Measurements from ENCODE around the gene VSX1.

VSX1 gene

DNA sequence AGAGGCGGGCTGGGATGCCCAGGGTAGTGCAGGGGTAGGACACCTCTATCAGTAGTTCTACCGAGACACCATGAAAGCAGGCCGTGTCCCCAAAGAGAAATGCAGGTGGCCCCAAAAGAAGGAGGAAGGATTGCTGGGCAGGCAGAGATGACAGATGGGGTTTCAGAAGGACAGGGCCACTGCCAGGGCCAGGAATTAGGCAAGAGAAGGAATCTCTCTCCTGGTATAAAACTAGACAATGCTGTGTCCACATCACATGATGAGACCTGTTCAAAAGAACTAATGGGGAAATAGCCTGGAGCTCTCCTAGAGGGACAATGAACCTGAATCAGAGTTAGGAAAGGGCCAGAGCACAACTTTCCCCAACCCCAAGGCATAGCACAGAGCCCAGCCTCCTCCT is 21.6 kb upstream of the VSX1 start:
- DNase-seq (ENCODE audit: low spot score): no peak
- in situ Hi-C loops (cut with MboI; ENCODE audit: low sequenced_read_pairs, unreplicated experiment): no loop called here
- TF ChIP-seq, protein P1, sequence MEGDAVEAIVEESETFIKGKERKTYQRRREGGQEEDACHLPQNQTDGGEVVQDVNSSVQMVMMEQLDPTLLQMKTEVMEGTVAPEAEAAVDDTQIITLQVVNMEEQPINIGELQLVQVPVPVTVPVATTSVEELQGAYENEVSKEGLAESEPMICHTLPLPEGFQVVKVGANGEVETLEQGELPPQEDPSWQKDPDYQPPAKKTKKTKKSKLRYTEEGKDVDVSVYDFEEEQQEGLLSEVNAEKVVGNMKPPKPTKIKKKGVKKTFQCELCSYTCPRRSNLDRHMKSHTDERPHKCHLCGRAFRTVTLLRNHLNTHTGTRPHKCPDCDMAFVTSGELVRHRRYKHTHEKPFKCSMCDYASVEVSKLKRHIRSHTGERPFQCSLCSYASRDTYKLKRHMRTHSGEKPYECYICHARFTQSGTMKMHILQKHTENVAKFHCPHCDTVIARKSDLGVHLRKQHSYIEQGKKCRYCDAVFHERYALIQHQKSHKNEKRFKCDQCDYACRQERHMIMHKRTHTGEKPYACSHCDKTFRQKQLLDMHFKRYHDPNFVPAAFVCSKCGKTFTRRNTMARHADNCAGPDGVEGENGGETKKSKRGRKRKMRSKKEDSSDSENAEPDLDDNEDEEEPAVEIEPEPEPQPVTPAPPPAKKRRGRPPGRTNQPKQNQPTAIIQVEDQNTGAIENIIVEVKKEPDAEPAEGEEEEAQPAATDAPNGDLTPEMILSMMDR (IDR thresholded peaks at IDR 0.05; ENCODE audit: borderline replicate concordance, control extremely low read depth, extremely low read depth, insufficient read depth, missing control alignments): no peak

DNA sequence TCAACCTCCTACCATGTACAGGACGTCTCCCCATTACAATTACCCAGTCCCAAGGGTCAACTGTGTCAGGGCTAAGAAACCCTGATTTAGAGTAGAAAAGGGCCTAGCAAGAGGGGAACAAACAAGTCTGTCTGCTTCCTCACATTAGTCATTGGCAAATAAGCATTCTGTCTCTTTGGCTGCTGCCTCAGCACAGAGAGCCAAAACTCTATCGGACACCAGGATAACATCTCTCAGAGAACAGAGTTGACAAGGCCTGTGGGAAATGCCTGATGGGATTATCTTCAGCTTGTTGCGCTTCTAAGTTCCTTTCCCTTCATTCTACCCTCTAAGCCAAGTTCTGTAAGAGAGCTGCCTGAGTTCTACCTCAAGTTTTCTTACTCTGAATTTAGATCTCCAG is 19.0 kb upstream of the VSX1 start:
- TF ChIP-seq, protein P1 (IDR thresholded peaks at IDR 0.05; ENCODE audit: borderline replicate concordance, control extremely low read depth, extremely low read depth, insufficient read depth, missing control alignments): no peak
- in situ Hi-C loops (cut with MboI; ENCODE audit: low sequenced_read_pairs, unreplicated experiment): no loop called here
- DNase-seq (ENCODE audit: low spot score): no peak

DNA sequence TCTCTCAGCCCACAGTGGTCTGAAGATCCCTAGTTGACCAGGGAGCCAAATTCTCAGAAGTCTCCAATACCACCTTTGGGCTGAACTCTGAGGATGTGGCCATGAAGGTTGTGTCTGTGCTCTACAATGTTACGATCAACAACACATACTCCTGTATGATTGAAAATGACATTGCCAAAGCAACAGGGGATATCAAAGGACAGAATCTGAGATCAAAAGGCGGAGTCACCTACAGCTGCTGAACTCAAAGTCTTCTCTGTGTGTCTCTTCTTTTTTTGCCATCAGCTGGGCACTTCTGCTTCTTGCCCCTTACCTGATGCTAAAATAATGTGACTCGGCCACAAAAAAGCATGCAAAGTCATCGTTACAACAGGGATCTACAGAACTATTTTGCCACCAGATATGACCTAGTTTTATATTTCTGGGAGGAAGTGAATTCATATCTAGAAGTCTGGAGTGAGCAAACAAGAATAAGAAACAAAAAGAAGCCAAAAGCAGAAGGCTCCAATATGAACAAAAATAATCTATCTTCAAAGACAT is 17.7 kb upstream of the VSX1 start:
- in situ Hi-C loops (cut with MboI; ENCODE audit: low sequenced_read_pairs, unreplicated experiment): no loop called here
- no peak for DNase-seq (ENCODE audit: low spot score)
- TF ChIP-seq, protein P1 (IDR thresholded peaks at IDR 0.05; ENCODE audit: borderline replicate concordance, control extremely low read depth, extremely low read depth, insufficient read depth, missing control alignments): no peak

DNA sequence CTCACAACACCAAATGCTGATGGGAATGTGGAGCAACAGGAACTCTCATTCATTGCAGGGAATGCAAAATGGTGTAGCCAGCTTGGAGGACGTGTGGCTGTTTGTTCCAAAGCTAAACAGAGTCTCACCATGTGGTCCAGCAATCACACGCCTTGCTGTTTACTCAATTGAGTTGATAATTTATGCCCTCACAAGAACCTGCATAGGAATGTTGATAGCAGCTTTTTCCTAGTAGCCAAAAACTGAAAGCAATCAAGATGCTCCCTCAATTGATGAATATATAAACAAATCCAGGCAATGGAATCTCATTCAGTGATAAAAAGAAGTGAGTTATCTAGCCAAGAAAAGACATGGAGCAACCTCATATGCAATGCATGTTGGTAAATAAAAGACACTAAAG is 15.6 kb upstream of the VSX1 start:
- TF ChIP-seq, protein P1 (IDR thresholded peaks at IDR 0.05; ENCODE audit: borderline replicate concordance, control extremely low read depth, extremely low read depth, insufficient read depth, missing control alignments): no peak
- in situ Hi-C loops (cut with MboI; ENCODE audit: low sequenced_read_pairs, unreplicated experiment): no loop called here
- no peak for DNase-seq (ENCODE audit: low spot score)

DNA sequence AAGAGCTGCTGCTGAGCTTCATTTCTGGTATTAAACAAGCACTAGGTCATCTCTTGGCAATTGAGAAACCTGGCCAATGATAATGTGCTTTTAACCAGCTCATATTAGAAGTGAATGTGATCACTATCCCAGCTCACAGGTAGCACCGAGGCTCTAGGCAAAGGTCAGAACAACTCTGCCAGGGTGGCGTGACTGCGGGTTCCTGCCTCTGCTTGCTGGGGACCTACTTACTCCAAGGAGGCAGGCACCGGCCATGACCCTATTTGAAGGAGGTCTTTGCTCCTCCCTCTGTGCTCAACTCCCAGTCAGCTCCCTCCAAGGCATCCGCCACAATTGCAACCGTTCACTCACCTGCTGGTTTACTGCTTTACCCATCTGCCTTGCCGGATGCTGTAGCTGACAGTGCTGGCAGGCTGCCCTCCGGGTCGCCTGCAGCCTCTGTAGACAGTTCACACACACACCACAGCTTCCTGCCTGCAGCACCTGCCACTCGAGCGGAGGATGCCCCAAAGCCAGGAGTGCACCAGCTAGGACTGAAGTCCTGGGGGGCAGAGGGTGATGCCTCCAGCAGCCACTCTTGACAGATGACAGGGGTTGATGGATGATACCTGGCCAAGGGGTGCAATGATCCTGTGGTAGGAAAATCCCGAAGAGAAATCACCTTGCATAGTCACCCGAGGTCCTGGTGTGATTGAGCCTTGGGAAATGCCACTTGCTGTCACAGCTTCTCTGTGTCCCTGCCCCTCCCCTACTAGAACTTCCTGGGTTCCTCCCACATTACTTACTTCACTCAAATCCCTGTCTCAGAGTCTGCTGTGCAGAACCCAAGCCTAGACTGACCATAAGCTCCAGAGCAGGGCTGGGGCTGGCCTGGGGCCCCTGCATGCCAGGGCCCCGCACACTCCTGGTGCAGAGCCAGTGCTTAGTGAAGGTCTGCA is 8.8 kb upstream of the VSX1 start:
- DNase-seq (ENCODE audit: low spot score): peak; percentile 33

DNA sequence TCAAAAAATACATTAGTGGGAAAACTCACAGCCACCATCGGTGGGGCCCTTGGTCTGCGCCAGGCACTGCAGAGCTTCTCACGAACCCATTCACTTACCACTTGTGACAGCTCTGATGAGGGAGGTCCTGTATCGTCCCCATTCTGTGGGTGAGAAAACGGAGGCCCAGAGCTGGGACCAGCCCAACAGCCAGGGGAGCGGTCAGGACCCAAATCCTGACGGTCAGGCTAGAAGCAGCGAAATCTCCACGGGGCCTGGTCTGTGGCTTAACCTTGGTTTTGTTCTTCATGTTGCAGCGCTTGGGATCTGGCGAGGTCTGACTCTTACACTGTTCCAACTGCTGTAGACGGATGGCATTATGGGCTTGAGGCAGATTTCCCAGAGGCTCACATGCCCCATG is 7.7 kb upstream of the VSX1 start:
- no peak for DNase-seq (ENCODE audit: low spot score)
- TF ChIP-seq, protein P1 (IDR thresholded peaks at IDR 0.05; ENCODE audit: borderline replicate concordance, control extremely low read depth, extremely low read depth, insufficient read depth, missing control alignments): no peak
- in situ Hi-C loops (cut with MboI; ENCODE audit: low sequenced_read_pairs, unreplicated experiment): no loop called here

More for the DNA sequence above, 8.8 kb upstream of the VSX1 start:
- TF ChIP-seq, protein P1 (IDR thresholded peaks at IDR 0.05; ENCODE audit: borderline replicate concordance, control extremely low read depth, extremely low read depth, insufficient read depth, missing control alignments): no peak
- in situ Hi-C loops (cut with MboI; ENCODE audit: low sequenced_read_pairs, unreplicated experiment): no loop called here

Measured in GM13976 (cell line).